Measurements from ENCODE around the gene ELF3. TPM values are rescaled to one million over a fixed set of nuclear protein-coding genes. Genes with fewer than 3 reads are reported as not detected.
A peak's percentile ranks its signal among the peaks of the same experiment; 100 is the strongest.

ELF3 gene
- total and polyA plus RNA-seq, 2 of the 13 experiments (the other 11 are each of a cell fraction or from before 2014, with no cell fraction given): 11.5 to 55.1 TPM

DNA sequence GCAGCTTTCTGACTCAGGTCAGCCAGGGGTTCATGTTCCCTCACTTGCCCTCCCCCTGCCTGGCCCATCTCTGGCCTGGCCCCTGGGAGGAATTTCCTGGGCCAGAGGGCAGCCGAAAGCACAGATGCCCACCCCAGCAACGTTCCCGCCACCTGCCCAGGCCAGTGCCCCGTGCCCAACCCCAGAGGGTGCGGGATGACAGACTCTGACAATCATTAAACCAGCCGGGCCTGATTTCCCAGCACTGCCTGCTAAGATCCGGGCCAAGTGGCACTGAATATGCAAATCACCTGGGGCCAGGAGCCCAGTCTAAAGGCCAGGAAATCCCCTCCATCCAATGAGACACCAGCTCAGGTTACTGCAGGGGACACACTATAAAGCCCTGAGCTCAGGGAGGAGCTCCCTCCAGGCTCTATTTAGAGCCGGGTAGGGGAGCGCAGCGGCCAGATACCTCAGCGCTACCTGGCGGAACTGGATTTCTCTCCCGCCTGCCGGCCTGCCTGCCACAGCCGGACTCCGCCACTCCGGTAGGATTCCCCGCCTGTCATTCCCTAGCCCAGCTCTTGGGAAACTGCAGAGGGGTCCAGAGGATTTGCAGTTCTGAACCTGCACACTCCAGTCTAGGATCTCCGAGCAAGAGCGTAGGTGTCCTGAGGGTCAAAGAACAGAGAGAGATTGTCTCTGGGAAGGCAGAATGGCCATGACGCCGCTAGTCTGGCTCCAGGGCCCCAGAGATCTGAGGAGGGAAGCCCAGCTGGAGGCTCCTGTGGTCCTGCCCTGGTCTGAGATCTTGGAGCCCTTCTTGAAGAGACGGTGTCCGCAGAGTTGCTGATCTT lies at the start of gene ELF3 (continued):
- TF ChIP-seq, protein P1, sequence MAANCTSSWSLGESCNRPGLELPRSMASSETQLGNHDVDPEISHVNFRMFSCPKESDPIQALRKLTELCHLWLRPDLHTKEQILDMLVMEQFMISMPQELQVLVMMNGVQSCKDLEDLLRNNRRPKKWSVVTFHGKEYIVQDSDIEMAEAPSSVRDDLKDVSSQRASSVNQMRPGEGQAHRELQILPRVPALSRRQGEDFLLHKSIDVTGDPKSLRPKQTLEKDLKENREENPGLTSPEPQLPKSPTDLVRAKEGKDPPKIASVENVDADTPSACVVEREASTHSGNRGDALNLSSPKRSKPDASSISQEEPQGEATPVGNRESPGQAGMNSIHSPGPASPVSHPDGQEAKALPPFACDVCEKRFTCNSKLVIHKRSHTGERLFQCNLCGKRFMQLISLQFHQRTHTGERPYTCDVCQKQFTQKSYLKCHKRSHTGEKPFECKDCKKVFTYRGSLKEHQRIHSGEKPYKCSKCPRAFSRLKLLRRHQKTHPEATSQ (CRISPR knock-in tag; IDR thresholded peaks at IDR 0.05; ENCODE audit: borderline replicate concordance): no peak
- 0 out of 2 replicates have a peak, but pooled peaks have one; percentile 22 for TF ChIP-seq ZNF629 (CRISPR knock-in tag; conservative IDR thresholded peaks at IDR 0.05)
- TF ChIP-seq ZNF619 (CRISPR knock-in tag; IDR thresholded peaks at IDR 0.05): peak; percentile 27
- peak; percentile 23 for TF ChIP-seq RBM22 (optimal IDR thresholded peaks at IDR 0.05; ENCODE audit: low read length)
- TF ChIP-seq SNAI1 (CRISPR knock-in tag; IDR thresholded peaks at IDR 0.05; ENCODE audit: borderline replicate concordance): peak; percentile 30; the same call in 1 of the 2 replicates
- no peak for TF ChIP-seq SP4 (CRISPR knock-in tag; IDR thresholded peaks at IDR 0.05)
- no peak for TF ChIP-seq ZNF24 (IDR thresholded peaks at IDR 0.05)
- TF ChIP-seq ZNF468 (CRISPR knock-in tag; IDR thresholded peaks at IDR 0.05): no peak
- no peak for TF ChIP-seq NCOA5 (CRISPR knock-in tag; IDR thresholded peaks at IDR 0.05)
- peak; percentile 66 for TF ChIP-seq XRCC5 (optimal IDR thresholded peaks at IDR 0.05; ENCODE audit: low read length)
- no peak for TF ChIP-seq MAF1 (CRISPR knock-in tag; IDR thresholded peaks at IDR 0.05; ENCODE audit: borderline replicate concordance)
- TF ChIP-seq, protein P2, sequence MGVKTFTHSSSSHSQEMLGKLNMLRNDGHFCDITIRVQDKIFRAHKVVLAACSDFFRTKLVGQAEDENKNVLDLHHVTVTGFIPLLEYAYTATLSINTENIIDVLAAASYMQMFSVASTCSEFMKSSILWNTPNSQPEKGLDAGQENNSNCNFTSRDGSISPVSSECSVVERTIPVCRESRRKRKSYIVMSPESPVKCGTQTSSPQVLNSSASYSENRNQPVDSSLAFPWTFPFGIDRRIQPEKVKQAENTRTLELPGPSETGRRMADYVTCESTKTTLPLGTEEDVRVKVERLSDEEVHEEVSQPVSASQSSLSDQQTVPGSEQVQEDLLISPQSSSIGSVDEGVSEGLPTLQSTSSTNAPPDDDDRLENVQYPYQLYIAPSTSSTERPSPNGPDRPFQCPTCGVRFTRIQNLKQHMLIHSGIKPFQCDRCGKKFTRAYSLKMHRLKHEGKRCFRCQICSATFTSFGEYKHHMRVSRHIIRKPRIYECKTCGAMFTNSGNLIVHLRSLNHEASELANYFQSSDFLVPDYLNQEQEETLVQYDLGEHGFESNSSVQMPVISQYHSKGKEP (CRISPR knock-in tag; IDR thresholded peaks at IDR 0.05): no peak; the same call in 1 of the 2 replicates
- TF ChIP-seq, protein P3, sequence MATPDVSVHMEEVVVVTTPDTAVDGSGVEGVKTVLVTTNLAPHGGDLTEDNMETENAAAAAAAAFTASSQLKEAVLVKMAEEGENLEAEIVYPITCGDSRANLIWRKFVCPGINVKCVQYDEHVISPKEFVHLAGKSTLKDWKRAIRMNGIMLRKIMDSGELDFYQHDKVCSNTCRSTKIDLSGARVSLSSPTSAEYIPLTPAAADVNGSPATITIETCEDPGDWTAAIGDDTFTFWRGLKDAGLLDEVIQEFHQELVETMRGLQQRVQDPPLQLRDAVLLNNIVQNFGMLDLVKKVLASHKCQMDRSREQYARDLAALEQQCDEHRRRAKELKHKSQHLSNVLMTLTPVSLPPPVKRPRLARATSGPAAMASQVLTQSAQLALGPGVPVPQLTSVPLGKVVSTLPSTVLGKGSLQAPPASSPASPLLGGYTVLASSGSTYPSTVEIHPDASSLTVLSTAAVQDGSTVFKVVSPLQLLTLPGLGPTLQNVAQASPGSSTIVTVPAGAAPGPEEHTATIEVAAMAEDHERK (CRISPR knock-in tag; IDR thresholded peaks at IDR 0.05; ENCODE audit: low read depth): no peak
- peak; percentile 100 for TF ChIP-seq HNRNPL (IDR thresholded peaks at IDR 0.05; ENCODE audit: low read depth, low read length)
- TF ChIP-seq RAD51 (IDR thresholded peaks at IDR 0.05; ENCODE audit: borderline replicate concordance): no peak
- no peak for TF ChIP-seq SMAD9 (CRISPR knock-in tag; IDR thresholded peaks at IDR 0.05)
- no peak for TF ChIP-seq ZNF496 (CRISPR knock-in tag; IDR thresholded peaks at IDR 0.05; ENCODE audit: insufficient replicate concordance)
- no peak; the same call in 1 of the 2 replicates for TF ChIP-seq ZNF136 (CRISPR knock-in tag; IDR thresholded peaks at IDR 0.05; ENCODE audit: low read depth)
- no peak for TF ChIP-seq ZNF776 (CRISPR knock-in tag; IDR thresholded peaks at IDR 0.05)
- TF ChIP-seq, protein P4, sequence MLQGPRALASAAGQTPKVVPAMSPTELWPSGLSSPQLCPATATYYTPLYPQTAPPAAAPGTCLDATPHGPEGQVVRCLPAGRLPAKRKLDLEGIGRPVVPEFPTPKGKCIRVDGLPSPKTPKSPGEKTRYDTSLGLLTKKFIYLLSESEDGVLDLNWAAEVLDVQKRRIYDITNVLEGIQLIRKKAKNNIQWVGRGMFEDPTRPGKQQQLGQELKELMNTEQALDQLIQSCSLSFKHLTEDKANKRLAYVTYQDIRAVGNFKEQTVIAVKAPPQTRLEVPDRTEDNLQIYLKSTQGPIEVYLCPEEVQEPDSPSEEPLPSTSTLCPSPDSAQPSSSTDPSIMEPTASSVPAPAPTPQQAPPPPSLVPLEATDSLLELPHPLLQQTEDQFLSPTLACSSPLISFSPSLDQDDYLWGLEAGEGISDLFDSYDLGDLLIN (CRISPR knock-in tag; IDR thresholded peaks at IDR 0.05; ENCODE audit: borderline replicate concordance): no peak
- no peak for TF ChIP-seq TEAD2 (CRISPR knock-in tag; IDR thresholded peaks at IDR 0.05)
- peak; percentile 55; the same call in 1 of the 2 replicates for TF ChIP-seq NKX3-1 (CRISPR knock-in tag; IDR thresholded peaks at IDR 0.05)
- TF ChIP-seq ZNF570 (CRISPR knock-in tag; IDR thresholded peaks at IDR 0.05; ENCODE audit: borderline replicate concordance): no peak
- TF ChIP-seq ZNF260 (CRISPR knock-in tag; IDR thresholded peaks at IDR 0.05; ENCODE audit: borderline replicate concordance, low read depth): no peak
- TF ChIP-seq ESRRA (CRISPR knock-in tag; IDR thresholded peaks at IDR 0.05; ENCODE audit: low read depth): no peak
